Tibial nerve (tissue), 4 donors: ENCODE data around the gene CEP85L. TPM values are rescaled to one million over a fixed set of nuclear protein-coding genes. Genes with fewer than 3 reads are reported as not detected.

Experiments
- DNase-seq, 2 donors: peaks; one replicate each; pipeline ENCODE4 v3.0.0-alpha.2; 2019; ENCODE audit warnings: low spot score in 2 of 2
- H3K27ac ChIP-seq, 4 donors: fragments of 200-600 bp; sonication (generic) in 3 of 4; one replicate each; pipeline ENCODE4 v1.5.1; 2017 to 2019; ENCODE audit warnings: mild to moderate bottlenecking in 1 of 4
- H3K27me3 ChIP-seq, 2 donors: fragments of 200-600 bp; sonication (generic) in 1 of 2; one replicate each; pipeline versions ENCODE4 v1.5.1 to v1.6.0; 2017 to 2019
- H3K36me3 ChIP-seq, 3 donors: fragments of 200-600 bp; sonication (generic); one replicate each; pipeline ENCODE4 v1.5.1; 2018 to 2019
- H3K4me1 ChIP-seq, 4 donors: fragments of 200-600 bp; sonication (generic) in 3 of 4; one replicate each; pipeline ENCODE4 v1.5.1; 2017 to 2019
- H3K4me3 ChIP-seq, 4 donors: fragments of 200-600 bp; sonication (generic) in 3 of 4; one replicate each; pipeline ENCODE4 v1.5.1; 2017 to 2019; ENCODE audit warnings: mild to moderate bottlenecking in 1 of 4, moderate library complexity in 1 of 4
- H3K9me3 ChIP-seq, 4 donors: fragments of 200-600 bp; sonication (generic) in 3 of 4; one replicate each; pipeline ENCODE4 v1.5.1; 2017 to 2019
- CTCF ChIP-seq, 5 experiments: fragments of 200-600 bp in 3 of 5; fragments of 450-650 bp in 2 of 5; sonication (generic) in 3 of 5; IDR thresholded peaks; one replicate each; pipeline ENCODE4 v1.5.1; 2016 to 2019; ENCODE audit warnings: antibody characterized with exemption in 5 of 5, mild to moderate bottlenecking in 3 of 5, moderate library complexity in 2 of 5
- EP300 ChIP-seq, 2 donors: sonication (generic); formaldehyde crosslinking; IDR thresholded peaks; one replicate each; pipeline ENCODE4 v1.6.1; 2017; ENCODE audit warnings: antibody characterized with exemption in 2 of 2, mild to moderate bottlenecking in 1 of 2
- POLR2A ChIP-seq, 2 donors: fragments of 450-650 bp; IDR thresholded peaks; one replicate each; pipeline ENCODE4 v1.6.1; 2017; ENCODE audit warnings: antibody characterized with exemption in 2 of 2, mild to moderate bottlenecking in 2 of 2, moderate library complexity in 2 of 2
- WGBS, 2 donors: methylation state at CpG; one replicate each; pipeline ENCODE4 v1.1.5; 2018; 5-methylcytosine and 5-hydroxymethylcytosine counted together
- total RNA-seq, 4 donors: library from RNA; depleted of rRNA; stranded (reverse); fragments of >200 nt; gene quantifications; one replicate each; pipeline ENCODE4 v1.1.0, GENCODE V29; 2016

Gene CEP85L
- total RNA-seq, 4 donors from 2014 or later = 26.7 to 47.4 (median 37.8) TPM

- H3K4me3 ChIP-seq = no peak overlapping the region
- 96 to 98% methylated on average over 3 of the region's 3 CpGs for WGBS, 2 donors
- DNase-seq = no peak
- peaks cover 0 to 16% (median 2%) of the 10 kb centered on the region in 4 donors for H3K9me3 ChIP-seq
- no peaks in the 10 kb centered on the region for H3K36me3 ChIP-seq
- TF ChIP-seq CTCF (IDR thresholded peaks at IDR 0.05) = no peak
- TF ChIP-seq POLR2A (IDR thresholded peaks at IDR 0.05) = no peak
- no peak for TF ChIP-seq EP300 (IDR thresholded peaks at IDR 0.05)
- peaks cover 0 to 29% (median 2%) of the 10 kb centered on the region in 4 donors for H3K4me1 ChIP-seq
- H3K27me3 ChIP-seq = no peaks in the 10 kb centered on the region
- no peak overlapping the region for H3K27ac ChIP-seq
These were observed 40.1 kb downstream of the CEP85L start for GRCh38 chr6:118611334-118611733.

GRCh38 chr6:118606858-118607257 lies 44.5 kb downstream of the CEP85L start:
- no peak overlapping the region for H3K4me3 ChIP-seq
- TF ChIP-seq EP300 (IDR thresholded peaks at IDR 0.05) (no peak), CTCF (IDR thresholded peaks at IDR 0.05) (no peak), POLR2A (IDR thresholded peaks at IDR 0.05) (no peak)
- H3K4me1 ChIP-seq = peaks cover 0 to 18% (median 2%) of the 10 kb centered on the region in 4 donors
- peaks cover 0 to 11% (median under 1%) of the 10 kb centered on the region in 4 donors for H3K9me3 ChIP-seq
- no peak for DNase-seq
- 71% methylated on average over 5 of the region's 5 CpGs for WGBS, 2 donors
- H3K36me3 ChIP-seq = no peaks in the 10 kb centered on the region
- no peak overlapping the region for H3K27ac ChIP-seq
- H3K27me3 ChIP-seq = no peaks in the 10 kb centered on the region

- no peaks in the 10 kb centered on the region for H3K36me3 ChIP-seq
- H3K9me3 ChIP-seq = peaks cover 0 to 5% (median 0%) of the 10 kb centered on the region in 4 donors
- no peak for DNase-seq
- no peak overlapping the region for H3K27ac ChIP-seq
- TF ChIP-seq POLR2A (IDR thresholded peaks at IDR 0.05) (no peak), CTCF (IDR thresholded peaks at IDR 0.05) (no peak), EP300 (IDR thresholded peaks at IDR 0.05) (no peak)
- H3K27me3 ChIP-seq = no peaks in the 10 kb centered on the region
- H3K4me3 ChIP-seq = no peak overlapping the region
- WGBS, 2 donors = 43 to 58% methylated on average over 3 of the region's 3 CpGs
- H3K4me1 ChIP-seq = peaks cover 0 to 18% (median 2%) of the 10 kb centered on the region in 4 donors
These were observed 45.1 kb downstream of the CEP85L start for GRCh38 chr6:118606268-118606667.

- Histone ChIP-seq H3K4me1 (peaks cover 0 to 19% (median 2%) of the 10 kb centered on the region in 4 donors), H3K36me3 (no peaks in the 10 kb centered on the region), H3K9me3 (no peaks in the 10 kb centered on the region), H3K4me3 (no peak overlapping the region), H3K27me3 (no peaks in the 10 kb centered on the region), H3K27ac (no peak overlapping the region)
- TF ChIP-seq CTCF (IDR thresholded peaks at IDR 0.05) (no peak), POLR2A (IDR thresholded peaks at IDR 0.05) (no peak), EP300 (IDR thresholded peaks at IDR 0.05) (no peak)
- 92 to 94% methylated on average over 2 of the region's 2 CpGs for WGBS, 2 donors
- DNase-seq = no peak
These were observed 48.0 kb downstream of the CEP85L start for GRCh38 chr6:118603372-118603771.

- Histone ChIP-seq H3K27me3 (no peaks in the 10 kb centered on the region), H3K4me3 (no peak overlapping the region), H3K36me3 (no peaks in the 10 kb centered on the region), H3K27ac (no peak overlapping the region), H3K4me1 (peaks cover 0 to 22% (median under 1%) of the 10 kb centered on the region in 4 donors), H3K9me3 (no peaks in the 10 kb centered on the region)
- TF ChIP-seq EP300 (IDR thresholded peaks at IDR 0.05) (no peak), CTCF (IDR thresholded peaks at IDR 0.05) (no peak)
- DNase-seq = no peak
- 95 to 96% methylated on average over 2 of the region's 2 CpGs for WGBS, 2 donors
These were observed 49.1 kb downstream of the CEP85L start for GRCh38 chr6:118602300-118602699.
